WTC11 (cell line): ENCODE results near the gene PHF12.

Source experiments
- ATF1 ChIP-seq: sonication (generic); formaldehyde crosslinking; IDR thresholded peaks from 2 replicates; pipeline ENCODE4 v1.8.1; 2023; ENCODE audit warnings: mild to moderate bottlenecking, moderate library complexity, missing genetic modification reagents
- CREM ChIP-seq: sonication (generic); formaldehyde crosslinking; IDR thresholded peaks from 2 replicates; pipeline ENCODE4 v1.8.1; 2022; ENCODE audit warnings: mild to moderate bottlenecking, missing genetic modification reagents, moderate library complexity
- FOXJ3 ChIP-seq: sonication (generic); formaldehyde crosslinking; IDR thresholded peaks from 2 replicates; pipeline ENCODE4 v1.9.0; 2021; ENCODE audit warnings: missing genetic modification reagents, mild to moderate bottlenecking, borderline replicate concordance
- FOXK1 ChIP-seq: sonication (generic); formaldehyde crosslinking; IDR thresholded peaks from 2 replicates; pipeline ENCODE4 v1.8.0; 2022; ENCODE audit warnings: mild to moderate bottlenecking, moderate library complexity, missing genetic modification reagents
- NFYB ChIP-seq: sonication (generic); formaldehyde crosslinking; conservative IDR thresholded peaks from 2 replicates; pipeline ENCODE4 v1.8.0; 2022; ENCODE audit warnings: low read depth, missing genetic modification reagents
- NR1H2 ChIP-seq: sonication (generic); formaldehyde crosslinking; IDR thresholded peaks from 2 replicates; pipeline ENCODE4 v1.9.0; 2021; ENCODE audit warnings: mild to moderate bottlenecking, moderate library complexity, missing genetic modification reagents
- TEAD1 ChIP-seq: sonication (generic); formaldehyde crosslinking; IDR thresholded peaks from 2 replicates; pipeline ENCODE4 v1.8.0; 2022; ENCODE audit warnings: mild to moderate bottlenecking, missing genetic modification reagents
- ZNF263 ChIP-seq: sonication (generic); formaldehyde crosslinking; IDR thresholded peaks from 2 replicates; pipeline ENCODE4 v1.8.1; 2022; ENCODE audit warnings: low read depth, mild to moderate bottlenecking, moderate library complexity, missing genetic modification reagents
- TF ChIP-seq, protein P1 (sequence below): fragments of 200-600 bp; IDR thresholded peaks from 2 replicates; pipeline ENCODE4 v1.8.0; 2022; ENCODE audit warnings: antibody characterized with exemption
- TF ChIP-seq, protein P2 (sequence below): sonication (generic); formaldehyde crosslinking; IDR thresholded peaks from 2 replicates; pipeline ENCODE4 v1.8.1; 2023; ENCODE audit warnings: mild to moderate bottlenecking, missing genetic modification reagents
- TF ChIP-seq, protein P3 (sequence below): sonication (generic); formaldehyde crosslinking; IDR thresholded peaks from 2 replicates; pipeline ENCODE4 v1.8.1; 2022; ENCODE audit warnings: mild to moderate bottlenecking, missing genetic modification reagents, moderate library complexity, borderline replicate concordance
- TF ChIP-seq, protein P4 (sequence below): sonication (generic); formaldehyde crosslinking; IDR thresholded peaks from 2 replicates; pipeline ENCODE4 v1.8.0; 2022; ENCODE audit warnings: mild to moderate bottlenecking, missing genetic modification reagents

DNA sequence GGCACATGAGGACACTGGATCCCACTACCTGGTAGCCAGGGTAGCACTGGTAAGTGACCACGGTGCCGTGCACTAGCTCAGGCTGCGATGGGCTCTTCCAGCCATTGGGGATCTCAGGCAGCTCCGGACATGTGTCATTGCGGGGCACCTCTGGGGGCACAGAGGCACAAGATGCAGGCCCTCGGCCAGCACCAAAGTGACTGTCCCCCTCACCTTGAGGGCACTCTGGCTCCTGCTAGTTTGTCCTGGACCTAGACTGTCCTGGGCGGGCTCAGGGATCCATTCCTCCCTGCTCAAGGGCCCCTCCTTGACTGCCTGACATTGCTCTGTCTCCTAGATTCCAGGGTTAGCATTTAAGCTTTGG lies 6.7 kb upstream of the PHF12 start:
- TF ChIP-seq, protein P1, sequence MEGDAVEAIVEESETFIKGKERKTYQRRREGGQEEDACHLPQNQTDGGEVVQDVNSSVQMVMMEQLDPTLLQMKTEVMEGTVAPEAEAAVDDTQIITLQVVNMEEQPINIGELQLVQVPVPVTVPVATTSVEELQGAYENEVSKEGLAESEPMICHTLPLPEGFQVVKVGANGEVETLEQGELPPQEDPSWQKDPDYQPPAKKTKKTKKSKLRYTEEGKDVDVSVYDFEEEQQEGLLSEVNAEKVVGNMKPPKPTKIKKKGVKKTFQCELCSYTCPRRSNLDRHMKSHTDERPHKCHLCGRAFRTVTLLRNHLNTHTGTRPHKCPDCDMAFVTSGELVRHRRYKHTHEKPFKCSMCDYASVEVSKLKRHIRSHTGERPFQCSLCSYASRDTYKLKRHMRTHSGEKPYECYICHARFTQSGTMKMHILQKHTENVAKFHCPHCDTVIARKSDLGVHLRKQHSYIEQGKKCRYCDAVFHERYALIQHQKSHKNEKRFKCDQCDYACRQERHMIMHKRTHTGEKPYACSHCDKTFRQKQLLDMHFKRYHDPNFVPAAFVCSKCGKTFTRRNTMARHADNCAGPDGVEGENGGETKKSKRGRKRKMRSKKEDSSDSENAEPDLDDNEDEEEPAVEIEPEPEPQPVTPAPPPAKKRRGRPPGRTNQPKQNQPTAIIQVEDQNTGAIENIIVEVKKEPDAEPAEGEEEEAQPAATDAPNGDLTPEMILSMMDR, result no peak
- TF ChIP-seq ATF1 (no peak), FOXK1 (no peak), FOXJ3 (no peak), NFYB (CRISPR knock-in tag) (no peak), TEAD1 (CRISPR knock-in tag) (no peak), NR1H2 (CRISPR knock-in tag) (no peak), ZNF263 (CRISPR knock-in tag) (no peak), CREM (no peak)
- TF ChIP-seq, protein P2, sequence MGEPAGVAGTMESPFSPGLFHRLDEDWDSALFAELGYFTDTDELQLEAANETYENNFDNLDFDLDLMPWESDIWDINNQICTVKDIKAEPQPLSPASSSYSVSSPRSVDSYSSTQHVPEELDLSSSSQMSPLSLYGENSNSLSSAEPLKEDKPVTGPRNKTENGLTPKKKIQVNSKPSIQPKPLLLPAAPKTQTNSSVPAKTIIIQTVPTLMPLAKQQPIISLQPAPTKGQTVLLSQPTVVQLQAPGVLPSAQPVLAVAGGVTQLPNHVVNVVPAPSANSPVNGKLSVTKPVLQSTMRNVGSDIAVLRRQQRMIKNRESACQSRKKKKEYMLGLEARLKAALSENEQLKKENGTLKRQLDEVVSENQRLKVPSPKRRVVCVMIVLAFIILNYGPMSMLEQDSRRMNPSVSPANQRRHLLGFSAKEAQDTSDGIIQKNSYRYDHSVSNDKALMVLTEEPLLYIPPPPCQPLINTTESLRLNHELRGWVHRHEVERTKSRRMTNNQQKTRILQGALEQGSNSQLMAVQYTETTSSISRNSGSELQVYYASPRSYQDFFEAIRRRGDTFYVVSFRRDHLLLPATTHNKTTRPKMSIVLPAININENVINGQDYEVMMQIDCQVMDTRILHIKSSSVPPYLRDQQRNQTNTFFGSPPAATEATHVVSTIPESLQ (CRISPR knock-in tag), result no peak
- TF ChIP-seq, protein P3, sequence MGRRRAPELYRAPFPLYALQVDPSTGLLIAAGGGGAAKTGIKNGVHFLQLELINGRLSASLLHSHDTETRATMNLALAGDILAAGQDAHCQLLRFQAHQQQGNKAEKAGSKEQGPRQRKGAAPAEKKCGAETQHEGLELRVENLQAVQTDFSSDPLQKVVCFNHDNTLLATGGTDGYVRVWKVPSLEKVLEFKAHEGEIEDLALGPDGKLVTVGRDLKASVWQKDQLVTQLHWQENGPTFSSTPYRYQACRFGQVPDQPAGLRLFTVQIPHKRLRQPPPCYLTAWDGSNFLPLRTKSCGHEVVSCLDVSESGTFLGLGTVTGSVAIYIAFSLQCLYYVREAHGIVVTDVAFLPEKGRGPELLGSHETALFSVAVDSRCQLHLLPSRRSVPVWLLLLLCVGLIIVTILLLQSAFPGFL (CRISPR knock-in tag), result no peak
- TF ChIP-seq, protein P4, sequence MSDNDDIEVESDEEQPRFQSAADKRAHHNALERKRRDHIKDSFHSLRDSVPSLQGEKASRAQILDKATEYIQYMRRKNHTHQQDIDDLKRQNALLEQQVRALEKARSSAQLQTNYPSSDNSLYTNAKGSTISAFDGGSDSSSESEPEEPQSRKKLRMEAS, result no peak
